ENCODE results near the gene P2RX2. TPM values are rescaled to one million over a fixed set of nuclear protein-coding genes. Genes with fewer than 3 reads are reported as not detected.

Gene P2RX2
- polyA plus RNA-seq, 3 donors from 2014 or later, result not detected

GRCh38 chr12:132601171-132601883 lies 17.2 kb upstream of the P2RX2 start:
- H3K9me3 Mint-ChIP-seq, result no peaks in the 10 kb centered on the region
- no peak for DNase-seq
- no peaks in the 10 kb centered on the region for H3K36me3 Mint-ChIP-seq
- H3K27me3 Mint-ChIP-seq (ENCODE audit: low read depth in 3 of 3), result peaks cover 11 to 16% (median 15%) of the 10 kb centered on the region in 3 donors
- peak overlapping the region; percentile 75 to 87 (median 85) for H3K4me3 Mint-ChIP-seq
- H3K4me1 Mint-ChIP-seq, result peaks cover 23 to 24% of the 10 kb centered on the region in 2 donors
- H3K27ac Mint-ChIP-seq, result no peak overlapping the region

GRCh38 chr12:132602572-132603239 lies 15.9 kb upstream of the P2RX2 start:
- peaks cover 10 to 19% (median 17%) of the 10 kb centered on the region in 3 donors for H3K27me3 Mint-ChIP-seq (ENCODE audit: low read depth in 3 of 3)
- H3K9me3 Mint-ChIP-seq, result no peaks in the 10 kb centered on the region
- H3K4me3 Mint-ChIP-seq, result no peak overlapping the region
- no peak for DNase-seq
- H3K27ac Mint-ChIP-seq, result no peak overlapping the region
- peaks cover 16 to 17% of the 10 kb centered on the region in 2 donors for H3K4me1 Mint-ChIP-seq
- H3K36me3 Mint-ChIP-seq, result no peaks in the 10 kb centered on the region

GRCh38 chr12:132603240-132604150 lies 15.1 kb upstream of the P2RX2 start:
- Mint-ChIP-seq H3K4me3 (no peak overlapping the region), H3K27me3 (ENCODE audit: low read depth in 3 of 3) (peaks cover 9 to 21% (median 20%) of the 10 kb centered on the region in 3 donors), H3K36me3 (no peaks in the 10 kb centered on the region), H3K4me1 (peaks cover 14 to 15% of the 10 kb centered on the region in 2 donors), H3K27ac (no peak overlapping the region), H3K9me3 (no peaks in the 10 kb centered on the region)
- DNase-seq, result no peak

GRCh38 chr12:132604151-132604618 lies 14.4 kb upstream of the P2RX2 start:
- Mint-ChIP-seq H3K9me3 (no peaks in the 10 kb centered on the region), H3K27ac (no peak overlapping the region), H3K36me3 (no peaks in the 10 kb centered on the region), H3K4me3 (no peak overlapping the region), H3K4me1 (peaks cover 11 to 14% of the 10 kb centered on the region in 2 donors), H3K27me3 (ENCODE audit: low read depth in 3 of 3) (peaks cover 9 to 20% (median 18%) of the 10 kb centered on the region in 3 donors)
- no peak for DNase-seq

GRCh38 chr12:132604668-132605441 lies 13.7 kb upstream of the P2RX2 start:
- Mint-ChIP-seq H3K4me1 (peaks cover 8 to 12% of the 10 kb centered on the region in 2 donors), H3K36me3 (no peaks in the 10 kb centered on the region), H3K4me3 (no peak overlapping the region), H3K27me3 (ENCODE audit: low read depth in 3 of 3) (peaks cover 9 to 19% (median 17%) of the 10 kb centered on the region in 3 donors), H3K27ac (no peak overlapping the region), H3K9me3 (no peaks in the 10 kb centered on the region)
- DNase-seq, result no peak

- no peaks in the 10 kb centered on the region for H3K36me3 Mint-ChIP-seq
- peaks cover 17 to 22% (median 21%) of the 10 kb centered on the region in 3 donors for H3K27me3 Mint-ChIP-seq (ENCODE audit: low read depth in 3 of 3)
- H3K4me1 Mint-ChIP-seq, result peaks cover 2 to 6% of the 10 kb centered on the region in 2 donors
- H3K9me3 Mint-ChIP-seq, result no peaks in the 10 kb centered on the region
- H3K27ac Mint-ChIP-seq, result no peak overlapping the region
- H3K4me3 Mint-ChIP-seq, result no peak overlapping the region
- DNase-seq, result no peak
These were observed 12.7 kb upstream of the P2RX2 start for GRCh38 chr12:132605892-132606291.

GRCh38 chr12:132606466-132606865 lies 12.1 kb upstream of the P2RX2 start:
- no peak for DNase-seq
- no peaks in the 10 kb centered on the region for H3K9me3 Mint-ChIP-seq
- peaks cover 20 to 24% (median 23%) of the 10 kb centered on the region in 3 donors for H3K27me3 Mint-ChIP-seq (ENCODE audit: low read depth in 3 of 3)
- no peak overlapping the region for H3K27ac Mint-ChIP-seq
- H3K4me1 Mint-ChIP-seq, result peaks cover 0 to 4% of the 10 kb centered on the region in 2 donors
- no peak overlapping the region for H3K4me3 Mint-ChIP-seq
- H3K36me3 Mint-ChIP-seq, result no peaks in the 10 kb centered on the region

GRCh38 chr12:132606927-132607326 lies 11.6 kb upstream of the P2RX2 start:
- Mint-ChIP-seq H3K36me3 (no peaks in the 10 kb centered on the region), H3K27ac (no peak overlapping the region), H3K4me3 (no peak overlapping the region), H3K27me3 (ENCODE audit: low read depth in 3 of 3) (peaks cover 21 to 24% (median 23%) of the 10 kb centered on the region in 3 donors), H3K4me1 (peaks cover 0 to 4% of the 10 kb centered on the region in 2 donors), H3K9me3 (no peaks in the 10 kb centered on the region)
- DNase-seq, result no peak

- no peaks in the 10 kb centered on the region for H3K9me3 Mint-ChIP-seq
- no peak overlapping the region for H3K27ac Mint-ChIP-seq
- H3K4me1 Mint-ChIP-seq, result peaks cover 0 to 4% of the 10 kb centered on the region in 2 donors
- no peak for DNase-seq
- H3K4me3 Mint-ChIP-seq, result no peak overlapping the region
- no peaks in the 10 kb centered on the region for H3K36me3 Mint-ChIP-seq
- H3K27me3 Mint-ChIP-seq (ENCODE audit: low read depth in 3 of 3), result peaks cover 17 to 22% (median 17%) of the 10 kb centered on the region in 3 donors
These were observed 10.1 kb upstream of the P2RX2 start for GRCh38 chr12:132608231-132609171.

- H3K27me3 Mint-ChIP-seq (ENCODE audit: low read depth in 3 of 3), result peaks cover 14 to 29% (median 20%) of the 10 kb centered on the region in 3 donors
- H3K9me3 Mint-ChIP-seq, result no peaks in the 10 kb centered on the region
- DNase-seq, result no peak
- peak within 1 kb of the TSS in 4 of 5 donors; percentile 55 to 71 (median 66) for H3K4me3 Mint-ChIP-seq
- H3K36me3 Mint-ChIP-seq, result peaks cover 0 to 4% (median 2%) of the 10 kb centered on the region in 3 donors
- H3K4me1 Mint-ChIP-seq, result peaks cover 5 to 7% of the 10 kb centered on the region in 2 donors
- no peak within 1 kb of the TSS for H3K27ac Mint-ChIP-seq
These were observed 8.4 kb upstream of the P2RX2 start, which contains the start of gene LRCOL1 for GRCh38 chr12:132610051-132610759. Gene LRCOL1, minus strand, starts transcription at chr12:132610582. Its CDS starts 4,331 bp downstream, at chr12:132606251.

- peaks cover 0 to 4% (median 2%) of the 10 kb centered on the region in 3 donors for H3K36me3 Mint-ChIP-seq
- peak overlapping the region in 4 of 5 donors; percentile 12 to 71 (median 62) for H3K4me3 Mint-ChIP-seq
- H3K9me3 Mint-ChIP-seq, result no peaks in the 10 kb centered on the region
- peaks cover 5 to 7% of the 10 kb centered on the region in 2 donors for H3K4me1 Mint-ChIP-seq
- H3K27ac Mint-ChIP-seq, result no peak overlapping the region
- peaks cover 16 to 36% (median 25%) of the 10 kb centered on the region in 3 donors for H3K27me3 Mint-ChIP-seq (ENCODE audit: low read depth in 3 of 3)
- DNase-seq, result no peak
These were observed 7.5 kb upstream of the P2RX2 start for GRCh38 chr12:132610866-132611602.
